Right renal pelvis (tissue), 4 donors: ENCODE results near the gene ARHGAP33. TPM values are rescaled to one million over a fixed set of nuclear protein-coding genes. Genes with fewer than 3 reads are reported as not detected.
"Not testable (repeated sequence)": the region's sequence is repeated elsewhere in the genome, so short reads cannot be mapped to it uniquely, and the experiment has no call there.

ENCODE experiments used
- DNase-seq, 4 donors: peaks; one replicate each; pipeline ENCODE4 v3.0.0-alpha.2; 2013; ENCODE audit warnings: low read depth in 4 of 4, low spot score in 3 of 4, missing footprints in 1 of 4
- polyA plus RNA-seq, 4 donors: library from polyadenylated mRNA; unstranded; fragments of 120-200 nt; gene quantifications; one replicate each; pipeline ENCODE4 v1.2.1, GENCODE V29; 2013; ENCODE audit not compliant: insufficient read length in 4 of 4

ARHGAP33 gene
- polyA plus RNA-seq, 4 donors: 21.1 to 33.2 (median 23.7) TPM

- no peak for DNase-seq
These were observed 16.5 kb downstream of the ARHGAP33 start for GRCh38 chr19:35791814-35792279.

GRCh38 chr19:35792312-35792711, 16.9 kb downstream of the ARHGAP33 start:
- DNase-seq: no peak

- DNase-seq: no peak
These were observed 17.5 kb downstream of the ARHGAP33 start for GRCh38 chr19:35792888-35793287.

- DNase-seq: no peak
These were observed 18.2 kb downstream of the ARHGAP33 start for GRCh38 chr19:35793381-35794165.

- not testable (repeated sequence) for DNase-seq
These were observed 20.2 kb downstream of the ARHGAP33 start for GRCh38 chr19:35795564-35795963.

- no peak for DNase-seq
These were observed 21.5 kb downstream of the ARHGAP33 start for GRCh38 chr19:35796645-35797542.

- DNase-seq: no peak
These were observed 22.3 kb downstream of the ARHGAP33 start for GRCh38 chr19:35797663-35798062.

GRCh38 chr19:35801828-35802227, 26.5 kb downstream of the ARHGAP33 start:
- DNase-seq: no peak

- DNase-seq: no peak
These were observed 30.2 kb downstream of the ARHGAP33 start for GRCh38 chr19:35805526-35806102.

- DNase-seq: no peak
These were observed 31.2 kb downstream of the ARHGAP33 start for GRCh38 chr19:35806597-35806996.

GRCh38 chr19:35807633-35808032, 32.3 kb downstream of the ARHGAP33 start:
- DNase-seq: no peak

- no peak for DNase-seq
These were observed 36.2 kb downstream of the ARHGAP33 start for GRCh38 chr19:35811317-35812219.

- DNase-seq: peak in 1 of 4 donors; percentile 17
These were observed 37.1 kb downstream of the ARHGAP33 start, which contains the start of gene PRODH2 for GRCh38 chr19:35812220-35813042. TSS of gene PRODH2 (minus strand) at chr19:35812845. CDS start at chr19:35812805, 40 bp downstream.

- DNase-seq: no peak
These were observed 37.9 kb downstream of the ARHGAP33 start for GRCh38 chr19:35813043-35813890.

GRCh38 chr19:35816262-35816661, 40.9 kb downstream of the ARHGAP33 start:
- no peak for DNase-seq

GRCh38 chr19:35816846-35817245, 41.5 kb downstream of the ARHGAP33 start:
- no peak for DNase-seq

GRCh38 chr19:35818445-35818844, 43.1 kb downstream of the ARHGAP33 start:
- DNase-seq: no peak

GRCh38 chr19:35822579-35822978, 47.2 kb downstream of the ARHGAP33 start:
- no peak for DNase-seq
